Ovary (tissue), 3 donors: Measurements from ENCODE around the gene ALDH2.

Experiments used
- CTCF ChIP-seq, 3 donors: fragments of 450-650 bp in 2 of 3; fragments of 200-600 bp in 1 of 3; IDR thresholded peaks; one replicate each; pipeline versions ENCODE4 v1.5.1 to v1.8.0; 2016 to 2022; ENCODE audit warnings: antibody characterized with exemption in 3 of 3, mild to moderate bottlenecking in 1 of 3
- EP300 ChIP-seq: sonication (generic); formaldehyde crosslinking; IDR thresholded peaks from one replicate; pipeline ENCODE4 v1.6.1; 2017; ENCODE audit warnings: antibody characterized with exemption
- donor health status: DM: no; HTN: no; CAD: no.

GRCh38 chr12:111826316-111826715 is 59.6 kb downstream of the ALDH2 start:
- no peak for TF ChIP-seq EP300
- no peak for TF ChIP-seq CTCF (IDR thresholded peaks at IDR 0.05)
